ENCODE results near the gene MOSPD3. TPM values are rescaled to one million over a fixed set of nuclear protein-coding genes. Genes with fewer than 3 reads are reported as not detected.
"Not testable (repeated sequence)": the region's sequence is repeated elsewhere in the genome, so short reads cannot be mapped to it uniquely, and the experiment has no call there.

MOSPD3 gene
- total RNA-seq, 2 donors from 2014 or later, result 15.3 to 18.6 TPM

GRCh38 chr7:100641860-100642533, 29.7 kb downstream of the MOSPD3 start:
- DNase-seq (no peak), ATAC-seq (no peak)
- intact Hi-C loops (cut with DNase I, micrococcal nuclease), result no loop called here

- peak; percentile 79 for ATAC-seq
- intact Hi-C loops (cut with DNase I, micrococcal nuclease), result no loop called here
- peak in 1 of 2 donors; percentile 59 for DNase-seq
Measured at GRCh38 chr7:100642534-100642907, 30.2 kb downstream of the MOSPD3 start.

- ATAC-seq (no peak), DNase-seq (no peak)
- intact Hi-C loops (cut with DNase I, micrococcal nuclease), result no loop called here
Measured at GRCh38 chr7:100649826-100650565, 37.7 kb downstream of the MOSPD3 start.

- DNase-seq, result no peak
- ATAC-seq, result no peak
- intact Hi-C loops (cut with DNase I, micrococcal nuclease), result no loop called here
Measured at GRCh38 chr7:100654908-100655831, 42.8 kb downstream of the MOSPD3 start.

- ATAC-seq, result peak; percentile 65
- intact Hi-C loops (cut with DNase I, micrococcal nuclease), result no loop called here
- peak; percentile 31 to 50 for DNase-seq
Measured at GRCh38 chr7:100655908-100656674, 43.8 kb downstream of the MOSPD3 start, which contains the start of gene ACTL6B. Gene ACTL6B, minus strand, starts transcription at chr7:100656448. Its CDS starts 94 bp downstream, at chr7:100656354.

GRCh38 chr7:100662194-100662776, 49.9 kb downstream of the MOSPD3 start:
- ATAC-seq (peak; percentile 59), DNase-seq (peak in 1 of 2 donors; percentile 42)
- intact Hi-C loops (cut with DNase I, micrococcal nuclease), result not testable (repeated sequence)

Other genes with a start within 250 kb of the MOSPD3 start
- gene PILRA, start 239.1 kb upstream of the MOSPD3 start, total RNA-seq, result 1 to 10 TPM; 1.9 to 5.2 TPM
- 1 to 10 TPM; 1.2 to 1.6 TPM for gene ZCWPW1, start 183.8 kb upstream of the MOSPD3 start, total RNA-seq
- 10 to 100 TPM; 27.4 to 30.2 TPM for gene MEPCE, start 182.7 kb upstream of the MOSPD3 start, total RNA-seq
- 10 to 100 TPM; 32.6 to 35.3 TPM for gene PPP1R35, start 176.0 kb upstream of the MOSPD3 start, total RNA-seq
- gene SPACDR, start 148.3 kb upstream of the MOSPD3 start, total RNA-seq, result under 1 TPM; 0.31 to 0.39 TPM
- 10 to 100 TPM; 45.9 to 57.2 TPM for gene TSC22D4, start 133.3 kb upstream of the MOSPD3 start, total RNA-seq
- gene NYAP1, start 128.6 kb upstream of the MOSPD3 start, total RNA-seq, result under 1 TPM; 0.27 to 0.47 TPM
- 10 to 100 TPM; 65.0 to 75.5 TPM for gene AGFG2, start 73.3 kb upstream of the MOSPD3 start, total RNA-seq
- gene SAP25, start 38.6 kb upstream of the MOSPD3 start, total RNA-seq, result 1 to 10 TPM; 1.1 TPM
- gene LRCH4, start 26.4 kb upstream of the MOSPD3 start, total RNA-seq, result 10 to 100 TPM; 66.4 to 69.0 TPM
- gene FBXO24, start 26.2 kb upstream of the MOSPD3 start, total RNA-seq, result under 1 TPM; 0.34 to 0.58 TPM
- gene PCOLCE, start 10.2 kb upstream of the MOSPD3 start, total RNA-seq, result 10 to 100 TPM in 1 of 2 donors, 1 to 10 TPM in 1; 8.1 to 15.4 TPM
- under 1 TPM; 0.22 to 0.64 TPM for gene TFR2, start 29.0 kb downstream of the MOSPD3 start, total RNA-seq
- gene ACTL6B, start 43.9 kb downstream of the MOSPD3 start, total RNA-seq, result under 1 TPM in 1 of 2 donors, not detected in 1; 0.42 TPM
- 100 to 1,000 TPM; 273 to 279 TPM for gene GNB2, start 61.2 kb downstream of the MOSPD3 start, total RNA-seq
- gene GIGYF1, start 81.7 kb downstream of the MOSPD3 start, total RNA-seq, result 10 to 100 TPM; 29.0 to 32.4 TPM
- gene POP7, start 93.6 kb downstream of the MOSPD3 start, total RNA-seq, result 10 to 100 TPM; 21.5 to 25.0 TPM
- not detected for gene EPO, start 107.9 kb downstream of the MOSPD3 start, total RNA-seq
- gene ZAN, start 121.1 kb downstream of the MOSPD3 start, total RNA-seq, result not detected
- gene EPHB4, start 215.0 kb downstream of the MOSPD3 start, total RNA-seq, result 10 to 100 TPM; 34.3 to 39.3 TPM
- gene SLC12A9, start 240.2 kb downstream of the MOSPD3 start, total RNA-seq, result 10 to 100 TPM; 31.0 to 33.6 TPM